Superior temporal gyrus (tissue), 1 donor: ENCODE measurements around the gene FOXK2.

Source experiments
- DNase-seq: peaks from one replicate; pipeline ENCODE4 v3.0.0-alpha.2; 2016; ENCODE audit errors: extremely low spot score

Gene FOXK2

GRCh38 chr17:82518826-82519810 lies at the start of gene FOXK2:
Gene FOXK2 (plus strand): TSS chr17:82519732. CDS start chr17:82519889, 157 bp downstream.
- DNase-seq, result peak; percentile 95

GRCh38 chr17:82470065-82470464 lies 49.5 kb upstream of the FOXK2 start:
- no peak for DNase-seq

- DNase-seq, result no peak
These were observed 45.1 kb upstream of the FOXK2 start for GRCh38 chr17:82474223-82475010.

GRCh38 chr17:82475458-82475857 lies 44.1 kb upstream of the FOXK2 start:
- DNase-seq, result no peak

DNA sequence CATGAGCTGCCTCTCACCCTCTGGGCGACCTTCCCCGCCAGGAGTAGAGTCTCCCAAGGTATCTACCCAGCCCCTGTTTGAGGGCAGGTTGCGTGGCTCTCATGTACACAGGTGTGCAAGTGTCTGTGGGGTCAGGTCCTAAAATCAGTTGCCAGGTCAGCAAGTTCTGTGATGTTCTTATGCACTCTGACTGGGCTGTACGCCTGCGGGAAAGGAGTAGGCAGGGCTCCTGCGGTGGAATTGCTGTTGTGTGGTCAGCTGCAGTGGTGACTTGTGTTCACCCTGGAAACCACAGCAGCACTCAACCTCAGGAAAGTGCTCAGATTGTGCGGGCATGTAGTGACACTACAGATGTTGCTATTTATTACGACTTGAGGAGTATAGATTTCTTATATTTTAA lies 41.6 kb upstream of the FOXK2 start:
- DNase-seq, result no peak

DNA sequence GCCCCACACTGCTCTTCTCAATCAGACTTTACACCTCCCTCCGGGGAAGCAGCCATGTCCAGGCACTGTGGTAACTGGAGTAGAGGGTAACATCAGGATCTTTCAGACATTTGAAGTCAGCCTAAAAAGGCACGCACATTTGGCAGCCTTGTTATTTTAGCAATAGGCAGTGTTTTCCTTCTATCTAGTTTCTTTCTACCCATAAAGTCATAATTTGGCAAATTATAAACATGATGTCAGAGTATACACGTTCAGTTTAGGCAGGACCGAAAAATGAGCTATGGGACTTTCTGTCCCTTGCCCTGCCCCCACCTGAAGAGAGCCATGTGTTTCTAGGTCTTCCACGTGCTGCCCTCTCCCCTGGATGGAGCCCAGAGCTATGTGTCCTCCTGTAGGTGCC lies 39.9 kb upstream of the FOXK2 start:
- DNase-seq, result no peak

DNA sequence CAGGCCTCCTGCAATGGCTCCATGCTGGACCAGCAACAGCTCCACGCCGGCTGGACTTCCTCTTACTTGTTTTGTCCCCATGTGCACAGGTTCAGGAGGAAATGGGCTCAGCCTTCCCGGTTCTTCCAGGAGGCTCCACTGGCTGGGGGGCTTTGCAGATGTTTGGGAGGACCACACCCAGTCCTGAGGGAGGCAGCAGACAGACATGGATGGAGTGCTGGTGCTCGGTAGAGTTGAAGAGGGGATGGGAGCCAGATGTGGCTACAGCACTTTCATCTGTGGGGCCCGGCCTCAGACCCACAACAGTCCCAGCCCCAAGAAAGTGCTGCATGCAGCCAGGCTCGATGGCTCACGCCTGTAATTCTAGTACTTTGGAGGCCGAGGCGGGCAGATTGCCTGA lies 39.2 kb upstream of the FOXK2 start:
- DNase-seq, result no peak

DNA sequence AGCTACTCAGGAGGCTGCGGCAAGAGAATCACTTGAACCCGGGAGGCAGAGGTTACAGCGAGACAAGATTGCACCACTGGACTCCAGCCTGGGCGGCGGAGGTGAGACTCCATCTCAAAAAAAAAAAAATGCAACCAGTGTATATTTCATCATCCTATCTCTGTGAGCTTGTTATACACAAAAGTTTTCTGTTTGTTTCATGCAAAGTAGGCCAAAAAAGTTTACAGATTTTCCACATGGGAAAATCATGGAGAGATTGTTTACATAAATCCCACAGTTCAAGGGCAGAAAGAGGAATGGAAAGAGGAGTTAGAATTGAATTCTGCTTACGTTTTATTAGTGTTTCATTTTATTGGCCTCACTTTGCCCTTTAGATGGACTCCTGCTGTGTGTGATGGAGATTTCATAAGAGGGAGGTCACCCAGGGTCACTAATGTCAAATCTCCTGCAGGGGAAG lies 36.3 kb upstream of the FOXK2 start:
- no peak for DNase-seq

GRCh38 chr17:82483836-82484235 lies 35.7 kb upstream of the FOXK2 start:
- DNase-seq, result no peak

DNA sequence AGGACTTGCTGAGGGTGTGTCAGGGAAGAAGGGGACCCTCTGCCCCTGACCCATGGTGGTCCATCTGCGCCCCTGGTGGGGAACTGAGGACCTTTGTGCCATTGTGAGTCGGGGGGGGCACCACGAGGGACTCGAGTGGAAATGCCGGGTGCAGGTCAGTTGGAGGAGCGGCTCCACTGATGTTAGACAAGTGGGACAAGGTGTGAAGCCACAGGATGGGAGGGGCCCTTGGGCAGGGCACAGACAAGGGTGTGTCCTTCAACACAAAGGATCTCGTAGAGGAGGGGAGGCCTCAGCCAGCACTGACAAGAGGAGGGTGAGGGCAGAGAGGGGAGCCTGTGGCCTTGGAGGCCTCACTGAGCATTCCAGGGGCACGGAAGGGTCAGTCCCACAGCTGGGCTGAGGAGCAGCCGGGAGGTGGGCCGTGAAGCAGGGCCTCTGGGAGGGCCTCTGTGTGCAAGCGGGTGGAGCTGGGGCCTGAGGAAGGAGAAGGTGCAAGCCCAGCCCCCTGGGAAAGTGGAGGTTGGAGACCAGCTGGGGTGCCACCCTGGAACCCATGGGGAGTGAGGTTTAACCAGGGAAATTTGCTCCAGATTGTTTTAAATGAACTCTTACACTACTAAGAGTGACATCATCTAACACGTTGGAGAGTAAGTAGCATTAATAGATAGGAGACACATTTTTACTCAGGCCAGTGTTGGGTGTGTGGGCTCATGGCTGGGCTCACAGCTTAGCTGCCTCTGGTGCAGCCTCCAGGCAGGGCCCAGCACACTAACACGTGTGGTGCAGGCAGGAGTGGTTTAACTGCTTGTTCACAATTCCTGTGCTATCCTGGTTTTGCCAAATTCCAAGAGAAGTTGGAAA lies 33.1 kb upstream of the FOXK2 start:
- DNase-seq, result no peak

DNA sequence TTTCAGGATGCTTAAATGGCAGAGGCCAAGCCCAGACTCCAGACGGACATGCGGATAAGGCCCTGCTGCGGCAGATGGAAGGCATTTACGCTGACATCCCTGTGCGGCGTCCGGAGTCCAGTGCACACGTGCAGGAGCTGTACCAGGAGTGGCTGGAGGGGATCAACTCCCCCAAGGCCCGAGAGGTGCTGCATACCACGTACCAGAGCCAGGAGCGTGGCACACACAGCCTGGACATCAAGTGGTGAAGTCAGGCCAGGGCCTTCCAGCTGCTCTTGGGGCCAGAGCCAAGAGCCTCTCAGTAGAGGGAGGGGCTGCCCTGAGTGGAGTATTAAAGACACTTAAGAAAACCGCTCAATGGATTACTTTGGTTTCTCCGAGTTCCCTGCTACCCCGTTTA lies 31.6 kb upstream of the FOXK2 start:
- DNase-seq, result no peak

- DNase-seq, result no peak
These were observed 30.4 kb upstream of the FOXK2 start for GRCh38 chr17:82489117-82489516.

- DNase-seq, result no peak
These were observed 29.6 kb upstream of the FOXK2 start for GRCh38 chr17:82489851-82490511.

- no peak for DNase-seq
These were observed 28.9 kb upstream of the FOXK2 start for GRCh38 chr17:82490512-82491195.

- DNase-seq, result no peak
These were observed 28.4 kb upstream of the FOXK2 start for GRCh38 chr17:82491196-82491530.

DNA sequence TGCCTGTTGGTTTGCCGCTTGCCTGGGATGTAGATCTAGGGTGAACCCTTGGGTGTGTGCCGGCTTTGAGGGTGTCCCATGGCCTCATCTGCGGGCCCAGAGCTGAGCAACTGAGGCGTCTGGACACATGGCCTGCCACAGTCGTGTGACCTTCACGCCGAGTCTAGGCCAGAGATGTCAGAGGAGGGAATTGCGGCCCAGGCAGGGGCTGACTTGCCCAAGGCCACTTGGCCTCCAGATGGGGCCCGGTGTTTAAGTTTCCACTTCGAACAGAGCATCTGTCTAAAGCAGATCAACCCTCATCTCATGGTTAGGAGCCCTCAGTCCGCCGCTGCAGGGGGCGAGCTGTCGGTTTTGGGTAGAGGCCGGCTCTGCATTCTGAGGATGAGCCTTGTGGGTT lies 28.0 kb upstream of the FOXK2 start:
- DNase-seq, result no peak

GRCh38 chr17:82492643-82493225 lies 26.8 kb upstream of the FOXK2 start:
- DNase-seq, result no peak

DNA sequence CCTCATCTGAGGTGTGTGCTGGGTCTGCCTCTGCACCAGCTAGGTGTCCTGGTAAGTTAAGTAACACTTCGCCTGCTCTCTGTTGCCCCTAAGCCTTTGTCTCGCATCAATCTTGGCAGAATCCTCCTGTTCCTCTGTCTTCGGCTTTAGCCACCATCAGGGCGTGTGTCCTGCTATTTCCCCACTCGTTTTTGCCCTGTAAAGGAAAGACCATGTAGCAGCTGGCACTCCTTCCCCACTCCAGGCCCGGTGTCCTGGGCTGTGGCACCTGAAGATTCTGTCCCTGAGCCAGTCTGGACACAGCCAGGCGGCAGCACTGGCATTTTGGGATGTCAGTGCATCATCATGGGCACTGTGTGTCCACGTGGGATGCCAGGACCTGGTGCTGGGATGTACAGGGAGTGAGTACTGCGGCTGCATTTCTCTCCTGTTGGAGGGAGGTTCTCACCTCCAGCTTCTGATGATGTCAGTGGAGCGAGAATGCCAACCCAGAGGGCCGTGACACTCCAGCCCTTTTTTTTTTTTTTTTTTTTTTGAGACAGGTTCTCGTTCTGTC lies 26.2 kb upstream of the FOXK2 start:
- DNase-seq, result no peak

DNA sequence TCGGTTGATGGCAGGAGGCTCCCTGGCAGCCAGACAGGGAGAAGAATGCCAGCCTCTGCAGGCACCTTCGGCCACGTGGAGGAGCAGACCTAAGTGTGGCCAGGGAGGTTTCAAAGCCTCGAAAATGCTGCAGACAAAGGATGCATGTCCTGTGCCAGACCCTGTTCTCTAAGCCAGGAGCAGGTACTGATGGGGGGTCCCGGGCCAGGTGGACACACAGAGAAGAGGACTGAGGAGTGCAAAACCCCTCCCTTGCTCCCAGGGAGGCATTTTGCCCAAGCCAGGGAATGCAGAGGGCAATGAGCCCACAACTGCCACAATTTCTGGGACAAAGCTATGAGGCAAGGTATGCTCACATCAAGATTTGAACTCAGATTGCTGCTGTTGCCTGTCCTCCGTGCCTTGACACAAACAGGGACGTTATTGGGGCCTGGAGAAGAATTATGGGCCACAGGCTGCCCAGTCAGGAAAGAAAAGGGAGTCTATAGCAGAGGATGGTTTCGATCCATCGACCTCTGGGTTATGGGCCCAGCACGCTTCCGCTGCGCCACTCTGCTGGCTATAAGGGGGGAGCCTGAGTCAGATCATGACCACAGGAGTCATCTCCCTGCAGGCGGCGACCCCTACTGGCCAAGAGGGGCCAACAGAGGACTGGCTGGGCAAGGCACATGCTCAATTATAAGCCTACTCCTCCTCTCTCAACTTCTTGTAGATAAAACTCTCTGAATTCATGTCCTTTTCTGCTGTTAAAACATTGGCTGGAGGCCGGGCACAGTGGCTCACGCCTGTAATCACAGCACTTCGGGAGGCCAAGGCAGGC lies 25.1 kb upstream of the FOXK2 start:
- DNase-seq, result peak; percentile 89
